LNCaP clone FGC (cell line): ENCODE results near the gene PTGR3.

ENCODE experiments used
- DNase-seq: peaks from one replicate; pipeline ENCODE4 v3.0.0-alpha.2; 2011; ENCODE audit warnings: low read depth
- H3K4me3 ChIP-seq: 2 replicates; pipeline ENCODE4 v1.5.1; 2011; ENCODE audit warnings: mild to moderate bottlenecking, low read depth, low read length, control low read depth
- TF ChIP-seq, protein P1 (sequence below): IDR thresholded peaks from 2 replicates; pipeline ENCODE4 v1.5.1; 2012; ENCODE audit warnings: mild to moderate bottlenecking; ENCODE audit not compliant: control insufficient read depth, insufficient read depth; ENCODE audit errors: extremely low read depth

The PTGR3 gene

DNA sequence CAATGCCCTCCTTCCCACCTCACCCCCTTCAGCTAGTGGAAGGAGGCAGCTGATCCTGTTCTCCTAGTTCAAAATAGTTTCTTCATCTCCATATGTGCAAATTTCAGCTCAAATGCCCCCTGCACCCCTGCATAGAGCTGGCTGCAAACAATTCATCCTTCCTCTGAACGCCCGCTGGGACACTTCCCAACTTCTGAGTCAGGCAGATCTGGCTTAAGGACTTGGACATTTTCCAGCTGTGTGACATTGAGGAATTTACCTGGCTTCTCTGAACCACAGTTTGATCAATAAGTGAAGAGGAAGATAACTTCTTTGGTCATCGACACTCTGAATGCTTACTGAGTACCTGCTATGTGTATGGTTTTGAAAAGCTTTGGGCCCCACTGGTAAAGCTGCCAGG is 23.5 kb downstream of the PTGR3 start:
- no peak for DNase-seq
- TF ChIP-seq, protein P1, sequence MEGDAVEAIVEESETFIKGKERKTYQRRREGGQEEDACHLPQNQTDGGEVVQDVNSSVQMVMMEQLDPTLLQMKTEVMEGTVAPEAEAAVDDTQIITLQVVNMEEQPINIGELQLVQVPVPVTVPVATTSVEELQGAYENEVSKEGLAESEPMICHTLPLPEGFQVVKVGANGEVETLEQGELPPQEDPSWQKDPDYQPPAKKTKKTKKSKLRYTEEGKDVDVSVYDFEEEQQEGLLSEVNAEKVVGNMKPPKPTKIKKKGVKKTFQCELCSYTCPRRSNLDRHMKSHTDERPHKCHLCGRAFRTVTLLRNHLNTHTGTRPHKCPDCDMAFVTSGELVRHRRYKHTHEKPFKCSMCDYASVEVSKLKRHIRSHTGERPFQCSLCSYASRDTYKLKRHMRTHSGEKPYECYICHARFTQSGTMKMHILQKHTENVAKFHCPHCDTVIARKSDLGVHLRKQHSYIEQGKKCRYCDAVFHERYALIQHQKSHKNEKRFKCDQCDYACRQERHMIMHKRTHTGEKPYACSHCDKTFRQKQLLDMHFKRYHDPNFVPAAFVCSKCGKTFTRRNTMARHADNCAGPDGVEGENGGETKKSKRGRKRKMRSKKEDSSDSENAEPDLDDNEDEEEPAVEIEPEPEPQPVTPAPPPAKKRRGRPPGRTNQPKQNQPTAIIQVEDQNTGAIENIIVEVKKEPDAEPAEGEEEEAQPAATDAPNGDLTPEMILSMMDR, result no peak
- H3K4me3 ChIP-seq, result no peak overlapping the region

DNA sequence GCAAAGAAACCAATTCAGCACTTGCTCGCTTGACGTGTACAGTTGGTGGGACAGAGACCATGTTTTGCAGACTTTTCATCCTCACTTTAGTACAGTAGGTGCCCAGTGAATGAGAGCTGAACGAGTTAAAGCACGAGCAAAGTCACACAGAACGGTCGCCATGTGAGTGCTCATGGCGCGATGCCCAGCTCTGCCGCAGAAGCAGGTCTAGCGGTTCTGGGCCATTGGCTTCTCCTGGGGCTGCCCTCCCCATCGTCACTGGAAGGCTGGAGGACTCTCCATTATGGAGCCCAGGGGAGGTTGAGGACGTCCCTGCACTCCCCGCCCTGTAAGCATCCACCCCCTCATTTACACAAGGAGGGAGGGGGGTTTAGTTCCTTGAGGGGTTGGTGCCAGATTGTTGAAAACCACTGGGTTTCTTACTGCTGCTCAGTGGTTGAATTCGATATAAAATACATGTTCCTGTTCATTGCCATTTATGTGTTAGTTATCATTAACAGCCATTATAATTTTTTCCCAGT is 24.9 kb downstream of the PTGR3 start:
- H3K4me3 ChIP-seq, result no peak overlapping the region
- TF ChIP-seq, protein P1, result no peak
- no peak for DNase-seq

DNA sequence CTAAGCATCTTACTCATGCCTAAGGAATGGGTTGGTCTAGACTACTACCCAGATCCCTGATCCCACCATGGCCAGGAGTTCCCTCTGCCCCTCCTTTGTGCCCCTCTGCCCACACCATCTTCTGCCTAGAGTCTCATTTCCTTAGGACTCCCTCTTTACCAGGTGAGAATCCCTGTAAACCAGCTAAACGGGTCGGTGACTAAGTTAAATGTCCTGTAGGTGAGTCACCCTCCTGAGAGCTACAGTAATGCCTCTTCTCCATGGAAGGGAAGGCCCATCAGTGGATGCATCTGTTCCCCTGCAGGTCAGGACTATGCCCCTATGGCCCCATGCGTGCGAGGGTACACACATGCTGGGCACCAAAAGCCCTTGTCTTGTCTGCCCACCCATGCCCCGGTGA is 25.4 kb downstream of the PTGR3 start:
- TF ChIP-seq, protein P1, result no peak
- DNase-seq, result no peak
- no peak overlapping the region for H3K4me3 ChIP-seq

DNA sequence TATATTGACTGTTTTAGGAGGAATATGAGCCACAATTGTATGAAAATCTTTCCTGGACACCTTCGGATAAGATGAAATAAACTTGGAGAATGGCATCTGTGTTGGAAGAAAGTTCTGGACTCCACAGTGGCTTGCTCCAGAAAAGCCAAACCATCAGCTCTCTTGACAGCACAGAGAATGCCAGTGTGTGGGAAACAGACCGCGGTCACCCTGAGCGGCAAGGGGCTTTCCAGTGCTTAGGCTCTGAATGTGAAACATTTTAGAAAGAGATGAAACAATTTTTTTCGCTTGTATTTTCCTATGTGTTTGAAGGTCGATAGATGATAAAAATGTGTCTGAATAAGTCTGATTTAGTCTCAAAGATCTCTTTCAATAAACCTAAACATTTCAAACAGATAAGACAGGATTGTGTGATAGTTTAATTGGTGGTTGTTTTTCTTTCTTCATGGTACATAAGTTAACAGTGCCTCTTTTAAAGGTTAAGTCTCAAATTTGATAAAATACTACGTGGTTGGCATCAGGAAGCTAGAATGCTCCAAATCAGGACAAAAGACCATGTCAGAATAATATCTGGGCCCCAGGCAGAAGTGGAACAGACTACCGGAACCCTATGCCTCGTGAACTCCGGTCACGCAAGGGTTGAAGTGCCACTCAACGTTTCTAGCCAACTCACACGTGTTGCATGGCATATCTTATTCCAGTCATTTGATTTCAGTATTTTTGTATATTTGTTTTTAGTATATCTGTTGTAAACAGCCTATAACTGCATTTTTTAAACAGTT is 28.9 kb downstream of the PTGR3 start:
- TF ChIP-seq, protein P1, result no peak

DNA sequence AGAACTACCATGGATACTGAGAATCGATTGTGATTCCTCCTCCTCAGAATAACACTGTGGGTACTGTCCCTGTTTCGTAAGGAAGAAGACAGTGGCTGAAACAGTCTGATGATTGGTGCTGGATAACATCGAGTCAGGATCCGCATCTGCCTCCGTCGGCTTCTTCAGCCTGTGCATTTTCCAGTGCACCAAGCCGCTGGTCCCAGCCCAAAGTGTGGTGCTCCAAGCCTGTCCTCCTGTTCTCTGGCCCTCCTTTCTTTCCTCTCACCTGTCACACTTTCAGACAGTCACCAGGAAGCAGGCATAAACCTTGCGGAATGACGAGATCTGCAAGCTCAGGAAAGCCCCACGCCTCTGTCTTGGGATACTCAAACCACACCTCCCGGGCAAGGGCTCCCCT is 30.6 kb downstream of the PTGR3 start:
- TF ChIP-seq, protein P1, result no peak
- no peak for DNase-seq
- H3K4me3 ChIP-seq, result no peak overlapping the region

More for the DNA sequence above, 28.9 kb downstream of the PTGR3 start:
- H3K4me3 ChIP-seq, result no peak overlapping the region
- DNase-seq, result no peak

DNA sequence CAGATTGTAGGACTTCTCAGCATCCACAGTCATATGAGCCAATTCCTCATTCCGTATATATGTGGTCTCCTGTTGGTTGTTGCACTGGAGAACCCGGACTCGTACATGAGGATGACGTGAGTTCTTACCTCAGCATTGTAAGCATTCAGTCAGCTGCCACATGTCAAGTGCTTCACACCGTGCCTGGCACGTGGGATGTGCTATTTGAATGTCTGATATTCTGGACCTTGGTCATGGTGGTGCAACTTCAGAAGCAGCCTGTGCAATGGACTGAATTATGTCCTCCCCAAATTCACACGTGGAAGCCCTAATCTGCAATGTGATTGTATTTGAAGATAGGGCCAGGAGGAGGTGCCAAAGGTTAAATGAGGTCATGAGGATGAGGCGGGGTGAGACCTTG is 32.1 kb downstream of the PTGR3 start:
- TF ChIP-seq, protein P1, result no peak
- no peak for DNase-seq
- H3K4me3 ChIP-seq, result no peak overlapping the region

DNA sequence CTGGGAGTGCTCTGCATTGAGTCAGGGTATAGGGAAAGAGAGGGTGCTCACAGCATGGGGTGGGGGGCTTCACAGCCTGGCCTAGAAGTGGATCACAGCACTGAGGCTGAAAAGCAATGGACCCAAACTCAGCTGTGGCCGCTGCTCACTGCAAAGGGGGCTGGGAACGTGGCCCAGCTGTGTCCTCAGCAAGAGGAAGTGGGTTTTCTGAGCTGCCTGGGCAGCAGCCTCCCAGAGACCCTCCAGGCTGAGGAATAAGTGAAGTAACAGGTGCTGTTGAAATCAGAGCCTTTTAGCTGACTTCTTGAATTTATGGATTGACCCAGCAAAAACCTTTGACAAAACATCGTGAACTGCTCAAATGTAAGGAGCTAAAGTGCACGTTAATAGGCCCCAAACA is 35.2 kb downstream of the PTGR3 start:
- no peak overlapping the region for H3K4me3 ChIP-seq
- no peak for DNase-seq
- TF ChIP-seq, protein P1, result no peak
